OCI-M2 (cell line): ENCODE results near the gene PAMR1.
"Not testable (repeated sequence)": the region's sequence is repeated elsewhere in the genome, so short reads cannot be mapped to it uniquely, and the experiment has no call there.

Experiments
- DNase-seq: peaks from one replicate; lab custom pipeline; 2025; ENCODE audit not compliant: unreplicated experiment; lab: John Stamatoyannopoulos, UW

Gene PAMR1

GRCh38 chr11:35545391-35546003, 20.1 kb upstream of the PAMR1 start:
- DNase-seq, result no peak

GRCh38 chr11:35543481-35543880, 18.1 kb upstream of the PAMR1 start:
- DNase-seq, result no peak

- DNase-seq, result no peak
Measured at GRCh38 chr11:35541621-35542375, 16.4 kb upstream of the PAMR1 start.

- DNase-seq, result no peak
Measured at GRCh38 chr11:35540526-35540925, 15.1 kb upstream of the PAMR1 start.

- no peak for DNase-seq
Measured at GRCh38 chr11:35539781-35540281, 14.4 kb upstream of the PAMR1 start.

GRCh38 chr11:35539256-35539655, 13.8 kb upstream of the PAMR1 start:
- DNase-seq, result no peak

GRCh38 chr11:35536470-35536869, 11.1 kb upstream of the PAMR1 start:
- DNase-seq, result no peak

- DNase-seq, result no peak
Measured at GRCh38 chr11:35531246-35531645, 5.8 kb upstream of the PAMR1 start.

GRCh38 chr11:35529971-35530495, 4.6 kb upstream of the PAMR1 start:
- DNase-seq, result no peak

- no peak for DNase-seq
Measured at GRCh38 chr11:35526370-35526792, 965 bp upstream of the PAMR1 start.

GRCh38 chr11:35524780-35525179, 636 bp downstream of the PAMR1 start:
- no peak for DNase-seq

- DNase-seq, result no peak
Measured at GRCh38 chr11:35523861-35524260, 1.6 kb downstream of the PAMR1 start.

- no peak for DNase-seq
Measured at GRCh38 chr11:35523331-35523768, 2.1 kb downstream of the PAMR1 start.

- not testable (repeated sequence) for DNase-seq
Measured at GRCh38 chr11:35522091-35522490, 3.3 kb downstream of the PAMR1 start.

- no peak for DNase-seq
Measured at GRCh38 chr11:35520376-35520775, 5.0 kb downstream of the PAMR1 start.

- no peak for DNase-seq
Measured at GRCh38 chr11:35518766-35519165, 6.7 kb downstream of the PAMR1 start.

- DNase-seq, result no peak
Measured at GRCh38 chr11:35517481-35517880, 7.9 kb downstream of the PAMR1 start.

- DNase-seq, result no peak
Measured at GRCh38 chr11:35516403-35516802, 9.0 kb downstream of the PAMR1 start.

GRCh38 chr11:35515224-35515623, 10.2 kb downstream of the PAMR1 start:
- DNase-seq, result no peak

- no peak for DNase-seq
Measured at GRCh38 chr11:35514481-35514880, 10.9 kb downstream of the PAMR1 start.

GRCh38 chr11:35511666-35512065, 13.8 kb downstream of the PAMR1 start:
- DNase-seq, result no peak

- no peak for DNase-seq
Measured at GRCh38 chr11:35507688-35508087, 17.7 kb downstream of the PAMR1 start.
